HepG2 (cell line): Measurements from ENCODE around the gene RUSC1. TPM values are rescaled to one million over a fixed set of nuclear protein-coding genes. Genes with fewer than 3 reads are reported as not detected.
A peak's percentile ranks its signal among the peaks of the same experiment; 100 is the strongest.

Experiments
- ATAC-seq: fragments of 200-7000 bp; cut with Tn5 transposase; 3 replicates; pipeline ENCODE4 v1.9.1; 2020; ENCODE audit warnings: mild to moderate bottlenecking, moderate library complexity
- BruUV-seq: library from RNA; stranded (reverse); fragments of 400-500 nt; replicated peaks from 2 replicates; lab custom pipeline; 2021; lab: Mats Ljungman, UMichigan
- CTCF ChIA-PET: fragments of 300-600 bp; formaldehyde crosslinking; extraction: SDS; loops from one replicate; lab custom pipeline; 2021; ENCODE audit warnings: low total read pairs, inconsistent platforms, low intra/inter-chr PET ratio; lab: Yijun Ruan, JAX
- POLR2A ChIA-PET: fragments of 350-600 bp; sonication (Branson Sonifier 250); formaldehyde crosslinking; loops from one replicate; lab custom pipeline; 2020; ENCODE audit warnings: antibody characterized with exemption, inconsistent platforms; lab: Yijun Ruan, JAX
- DNase-seq: peaks from one replicate; pipeline ENCODE4 v3.0.0-alpha.2; 2015; ENCODE audit warnings: low spot score
- FAIRE-seq: peaks from 3 replicates; lab custom pipeline; 2011; peaks lifted over from hg19 to GRCh38; lab: Jason Lieb, UNC
- H2AFZ ChIP-seq: one replicate; pipeline ENCODE4 v1.6.1; 2011; ENCODE audit warnings: low read length, inconsistent platforms
- H3K27ac ChIP-seq: fragments of 300-600 bp; 3 replicates; pipeline ENCODE4 v1.8.0; 2011; ENCODE audit warnings: mixed run types, mild to moderate bottlenecking, mixed read lengths, low read length, inconsistent platforms; ENCODE audit not compliant: insufficient read depth; ENCODE audit errors: extremely low read length
- H3K27me3 ChIP-seq, 2 experiments: fragments of 200-600 bp in 1 of 2; 2 replicates in 1 of 2; 3 replicates in 1 of 2; pipeline versions ENCODE4 v1.6.0 to v1.8.0; 2011; ENCODE audit warnings: low read length in 2 of 2, mild to moderate bottlenecking in 2 of 2, moderate library complexity in 2 of 2, inconsistent platforms in 1 of 2; ENCODE audit not compliant: insufficient read depth in 2 of 2, control insufficient read depth in 1 of 2
- H3K36me3 ChIP-seq, 2 experiments: fragments of 200-600 bp in 1 of 2; replicated peaks in 1 of 2; 2 replicates in 1 of 2; 3 replicates in 1 of 2; pipeline versions ENCODE4 v1.5.1 to v1.8.0; 2011; ENCODE audit warnings: low read length in 2 of 2, inconsistent platforms in 1 of 2; ENCODE audit not compliant: insufficient read depth in 2 of 2, control insufficient read depth in 1 of 2
- H3K4me1 ChIP-seq: 2 replicates; pipeline ENCODE4 v1.5.1; 2012; ENCODE audit warnings: low read length, inconsistent platforms; ENCODE audit not compliant: insufficient read depth
- H3K4me2 ChIP-seq: 2 replicates; pipeline ENCODE4 v1.6.0; 2011; ENCODE audit warnings: low read depth, low read length, inconsistent platforms
- H3K4me3 ChIP-seq, 3 experiments: fragments of 200-600 bp in 1 of 3; sonication (generic), shearing (Covaris generic) in 1 of 3; replicated peaks in 1 of 3; 2 replicates each; pipeline ENCODE4 v1.5.1; 2011 to 2016; ENCODE audit warnings: low read length in 3 of 3, inconsistent platforms in 2 of 3, low read depth in 2 of 3, mild to moderate bottlenecking in 2 of 3, control low read depth in 1 of 3, mixed read lengths in 1 of 3; ENCODE audit not compliant: insufficient read depth in 1 of 3
- H3K79me2 ChIP-seq: one replicate; pipeline ENCODE4 v1.6.1; 2011; ENCODE audit warnings: low read length, inconsistent platforms; ENCODE audit not compliant: insufficient read depth
- H3K9ac ChIP-seq: 2 replicates; pipeline ENCODE4 v1.6.0; 2011; ENCODE audit warnings: mild to moderate bottlenecking, low read depth, low read length, inconsistent platforms; ENCODE audit not compliant: insufficient read depth
- H3K9me3 ChIP-seq: 2 replicates; pipeline ENCODE4 v1.5.1; 2012; ENCODE audit warnings: mild to moderate bottlenecking, low read length
- H4K20me1 ChIP-seq: 2 replicates; pipeline ENCODE4 v1.6.0; 2011; ENCODE audit warnings: inconsistent platforms, mild to moderate bottlenecking, low read length, moderate library complexity; ENCODE audit not compliant: insufficient read depth
- ATF7-NPFF ChIP-seq: sonication (generic); formaldehyde crosslinking; IDR thresholded peaks from 2 replicates; pipeline ENCODE4 v1.8.1; 2023; ENCODE audit warnings: mild to moderate bottlenecking, low read depth, missing genetic modification reagents, moderate library complexity
- CSRNP1 ChIP-seq: sonication (generic); formaldehyde crosslinking; IDR thresholded peaks from 2 replicates; pipeline ENCODE4 v1.8.1; 2023; ENCODE audit warnings: mild to moderate bottlenecking, missing genetic modification reagents
- JUN ChIP-seq: sonication (generic); formaldehyde crosslinking; IDR thresholded peaks from 2 replicates; pipeline ENCODE4 v1.4.0; 2020; ENCODE audit warnings: mild to moderate bottlenecking, missing genetic modification reagents
- RAD21 ChIP-seq: fragments of 450-650 bp; formaldehyde crosslinking; IDR thresholded peaks from 2 replicates; pipeline ENCODE4 v1.5.0; 2020; ENCODE audit warnings: mild to moderate bottlenecking
- RBFOX2 ChIP-seq: fragments of 200-400 bp; formaldehyde crosslinking; IDR thresholded peaks from 2 replicates; pipeline ENCODE4 v1.6.1; 2017; ENCODE audit warnings: low read depth, mild to moderate bottlenecking, low read length
- RFX1 ChIP-seq: fragments of 450-650 bp; IDR thresholded peaks from 2 replicates; pipeline ENCODE4 v1.6.1; 2017
- SIX4 ChIP-seq: sonication (generic); formaldehyde crosslinking; IDR thresholded peaks from 2 replicates; pipeline ENCODE4 v1.4.0; 2020; ENCODE audit warnings: missing genetic modification reagents
- TEAD2 ChIP-seq: sonication (generic); formaldehyde crosslinking; IDR thresholded peaks from 2 replicates; pipeline ENCODE4 v1.9.0; 2021; ENCODE audit warnings: missing genetic modification reagents
- YEATS2 ChIP-seq: sonication (generic); formaldehyde crosslinking; IDR thresholded peaks from 2 replicates; pipeline ENCODE4 v1.4.0; 2020; ENCODE audit warnings: missing genetic modification reagents, borderline replicate concordance
- ZNF383 ChIP-seq: sonication (generic); formaldehyde crosslinking; IDR thresholded peaks from 2 replicates; pipeline ENCODE4 v1.4.0; 2020; ENCODE audit warnings: missing genetic modification reagents, mild to moderate bottlenecking, borderline replicate concordance
- ZNF616 ChIP-seq: sonication (generic); formaldehyde crosslinking; IDR thresholded peaks from 2 replicates; pipeline ENCODE4 v1.5.0; 2020; ENCODE audit warnings: low read depth, mild to moderate bottlenecking, missing genetic modification reagents
- ZXDC ChIP-seq: sonication (generic); formaldehyde crosslinking; IDR thresholded peaks from 2 replicates; pipeline ENCODE4 v1.5.0; 2020; ENCODE audit warnings: mild to moderate bottlenecking, missing genetic modification reagents
- WGBS: methylation state at CpG from one replicate; pipeline ENCODE4 v1.1.6; 2017; ENCODE audit warnings: low lambda C conversion rate; 5-methylcytosine and 5-hydroxymethylcytosine counted together
- in situ Hi-C: cut with HindIII; loops from 2 replicates; pipeline ENCODE4 v1.10.0; 2017; ENCODE audit warnings: low pct_unique_long_range_greater_than_20kb; ENCODE audit not compliant: extremely low pct_ligation_motif_present
- intact Hi-C: fragments of 100-400 bp; cut with micrococcal nuclease; formaldehyde crosslinking; loops from one replicate; pipeline ENCODE4 v1.10.0; 2022; ENCODE audit not compliant: unreplicated experiment
- polyA plus RNA-seq, 8 experiments: library from polyadenylated mRNA; depleted of rRNA in 3 of 8; stranded (reverse) in 7 of 8; unstranded in 1 of 8; fragments of >200 nt; fragmentation: Illumina TruSeq in 4 of 8; extraction: Trizol in 4 of 8; gene quantifications; 2 replicates each; pipeline versions ENCODE4 v1.2.1 to v1.2.3, GENCODE V29; 2011 to 2016; ENCODE audit warnings: low read depth in 4 of 8, missing spikeins in 1 of 8, mixed read lengths in 1 of 8; ENCODE audit not compliant: insufficient read depth in 1 of 8
- total RNA-seq, 5 experiments: library from RNA; depleted of rRNA; stranded (reverse); fragments of >200 nt; fragmentation: Illumina TruSeq; extraction: Trizol; gene quantifications; 2 replicates each; pipeline ENCODE4 v1.2.3, GENCODE V29; 2016; ENCODE audit warnings: low read depth in 1 of 5
- TF ChIP-seq, protein P1 (sequence below): sonication (generic); formaldehyde crosslinking; IDR thresholded peaks from 2 replicates; pipeline ENCODE4 v1.4.0; 2020; ENCODE audit warnings: mild to moderate bottlenecking, missing genetic modification reagents
- TF ChIP-seq, protein P2 (sequence below): sonication (generic); formaldehyde crosslinking; IDR thresholded peaks from 2 replicates; pipeline ENCODE4 v1.4.0; 2020; ENCODE audit warnings: missing genetic modification reagents

RUSC1 gene
- total and polyA plus RNA-seq, 2 of the 13 experiments (the other 11 are each of a cell fraction or from before 2014, with no cell fraction given) = 18.7 to 20.4 TPM

DNA sequence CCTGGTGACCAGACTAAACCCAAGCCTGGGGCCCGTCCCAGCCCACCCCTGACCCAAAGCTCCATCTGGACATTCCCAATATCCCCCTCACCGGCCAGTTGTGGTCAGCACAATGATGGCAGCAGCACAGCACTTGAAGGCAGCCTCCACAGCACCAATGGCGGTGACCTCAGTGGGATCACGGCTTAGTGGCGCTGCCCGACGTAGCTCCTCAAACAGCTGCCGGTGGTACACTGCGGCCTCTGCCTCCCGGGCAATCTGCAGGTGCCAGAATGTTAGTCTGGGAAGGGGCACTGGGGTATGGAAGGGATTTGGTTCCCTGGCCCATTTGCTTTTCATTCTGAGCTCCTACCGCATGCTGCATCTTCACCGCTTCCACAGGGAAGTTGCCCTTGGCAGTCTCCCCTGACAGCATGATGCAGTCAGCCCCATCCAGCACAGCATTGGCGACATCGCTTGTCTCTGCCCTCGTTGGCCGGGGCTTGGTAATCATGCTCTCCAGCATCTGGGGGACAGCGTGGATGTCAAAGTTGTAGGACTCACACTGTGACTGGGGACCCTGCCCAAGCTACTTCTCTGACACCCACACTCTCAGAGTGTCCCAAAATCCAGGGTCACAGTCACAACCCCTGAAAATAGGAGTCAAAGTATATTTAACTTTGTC lies 27.5 kb upstream of the RUSC1 start (continued):
- TF ChIP-seq YEATS2 (CRISPR knock-in tag) (no peak), TEAD2 (CRISPR knock-in tag) (no peak), ATF7-NPFF (CRISPR knock-in tag) (no peak), ZNF616 (CRISPR knock-in tag) (no peak), ZNF383 (CRISPR knock-in tag) (no peak), SIX4 (no peak)

- no peaks in the 10 kb centered on the region for H3K79me2 ChIP-seq
- peaks cover 0 to 12% of the 10 kb centered on the region in 2 experiments; a peak in 3 of 5 replicates for H3K36me3 ChIP-seq
- DNase-seq (no peak), ATAC-seq (no peak), FAIRE-seq (no peak)
- ChIA-PET POLR2A (no interaction called here), CTCF (no interaction called here)
- H3K27ac ChIP-seq = no peak overlapping the region
- H4K20me1 ChIP-seq = no peaks in the 10 kb centered on the region
- BruUV-seq = no TSS peak
- in situ Hi-C loops (no loop called here), intact Hi-C loops (no loop called here)
- H3K4me3 ChIP-seq = no peak overlapping the region
- H3K9me3 ChIP-seq = no peaks in the 10 kb centered on the region
- H3K4me2 ChIP-seq = no peak overlapping the region
- no peaks in the 10 kb centered on the region for H3K27me3 ChIP-seq
- H3K4me1 ChIP-seq = peaks cover 23% of the 10 kb centered on the region
- TF ChIP-seq ZXDC (CRISPR knock-in tag) (no peak), RFX1 (no peak), RAD21 (no peak), RBFOX2 (0 out of 2 replicates have a peak, but pooled peaks have one; percentile 0), CSRNP1 (CRISPR knock-in tag) (no peak), JUN (no peak)
- TF ChIP-seq, protein P1, sequence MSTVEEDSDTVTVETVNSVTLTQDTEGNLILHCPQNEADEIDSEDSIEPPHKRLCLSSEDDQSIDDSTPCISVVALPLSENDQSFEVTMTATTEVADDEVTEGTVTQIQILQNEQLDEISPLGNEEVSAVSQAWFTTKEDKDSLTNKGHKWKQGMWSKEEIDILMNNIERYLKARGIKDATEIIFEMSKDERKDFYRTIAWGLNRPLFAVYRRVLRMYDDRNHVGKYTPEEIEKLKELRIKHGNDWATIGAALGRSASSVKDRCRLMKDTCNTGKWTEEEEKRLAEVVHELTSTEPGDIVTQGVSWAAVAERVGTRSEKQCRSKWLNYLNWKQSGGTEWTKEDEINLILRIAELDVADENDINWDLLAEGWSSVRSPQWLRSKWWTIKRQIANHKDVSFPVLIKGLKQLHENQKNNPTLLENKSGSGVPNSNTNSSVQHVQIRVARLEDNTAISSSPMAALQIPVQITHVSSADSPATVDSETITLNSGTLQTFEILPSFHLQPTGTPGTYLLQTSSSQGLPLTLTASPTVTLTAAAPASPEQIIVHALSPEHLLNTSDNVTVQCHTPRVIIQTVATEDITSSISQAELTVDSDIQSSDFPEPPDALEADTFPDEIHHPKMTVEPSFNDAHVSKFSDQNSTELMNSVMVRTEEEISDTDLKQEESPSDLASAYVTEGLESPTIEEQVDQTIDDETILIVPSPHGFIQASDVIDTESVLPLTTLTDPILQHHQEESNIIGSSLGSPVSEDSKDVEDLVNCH (CRISPR knock-in tag) = no peak
- TF ChIP-seq, protein P2, sequence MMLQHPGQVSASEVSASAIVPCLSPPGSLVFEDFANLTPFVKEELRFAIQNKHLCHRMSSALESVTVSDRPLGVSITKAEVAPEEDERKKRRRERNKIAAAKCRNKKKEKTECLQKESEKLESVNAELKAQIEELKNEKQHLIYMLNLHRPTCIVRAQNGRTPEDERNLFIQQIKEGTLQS (CRISPR knock-in tag) = no peak
- no peak overlapping the region for H3K9ac ChIP-seq
- WGBS = 97% methylated on average over 45 of the region's 46 CpGs
- no peak overlapping the region for H2AFZ ChIP-seq
Observed at GRCh38 chr1:155294520-155295182, 26.0 kb upstream of the RUSC1 start.
